Astrocyte (in vitro differentiated cells and primary cell): ENCODE results near the gene SARS2. TPM values are rescaled to one million over a fixed set of nuclear protein-coding genes. Genes with fewer than 3 reads are reported as not detected.

Experiments used
- DNase-seq: peaks from one replicate; pipeline ENCODE4 v3.0.0-alpha.2; 2010; ENCODE audit warnings: low read depth
- FAIRE-seq: peaks from 2 replicates; lab custom pipeline; 2011; peaks lifted over from hg19 to GRCh38; lab: Jason Lieb, UNC
- H2AFZ ChIP-seq: 2 replicates; pipeline ENCODE4 v1.6.0; 2012; ENCODE audit warnings: low read depth, low read length, inconsistent platforms
- H3K27ac ChIP-seq: 2 replicates; pipeline ENCODE4 v1.5.1; 2011; ENCODE audit warnings: low read depth, low read length, inconsistent platforms
- H3K27me3 ChIP-seq: 2 replicates; pipeline ENCODE4 v1.6.0; 2011; ENCODE audit warnings: low read length, inconsistent platforms; ENCODE audit not compliant: insufficient read depth
- H3K36me3 ChIP-seq: 2 replicates; pipeline ENCODE4 v1.5.1; 2011; ENCODE audit warnings: low read length, inconsistent platforms; ENCODE audit not compliant: insufficient read depth
- H3K4me1 ChIP-seq: 2 replicates; pipeline ENCODE4 v1.5.1; 2011; ENCODE audit warnings: low read length, inconsistent platforms; ENCODE audit not compliant: insufficient read depth
- H3K4me2 ChIP-seq: 2 replicates; pipeline ENCODE4 v1.6.0; 2012; ENCODE audit warnings: low read length, inconsistent platforms
- H3K4me3 ChIP-seq: 2 replicates; pipeline ENCODE4 v1.5.1; 2011; ENCODE audit warnings: low read depth, mild to moderate bottlenecking, low read length, inconsistent platforms; ENCODE audit not compliant: insufficient read depth
- H3K79me2 ChIP-seq: 2 replicates; pipeline ENCODE4 v1.6.0; 2012; ENCODE audit warnings: mild to moderate bottlenecking, low read length, inconsistent platforms; ENCODE audit not compliant: insufficient read depth
- H3K9ac ChIP-seq: 2 replicates; pipeline ENCODE4 v1.6.0; 2012; ENCODE audit warnings: mild to moderate bottlenecking, low read length, inconsistent platforms
- H3K9me3 ChIP-seq: 2 replicates; pipeline ENCODE4 v1.5.1; 2012; ENCODE audit warnings: low read depth, mild to moderate bottlenecking, low read length, inconsistent platforms; ENCODE audit not compliant: insufficient read depth
- H4K20me1 ChIP-seq: 2 replicates; pipeline ENCODE4 v1.6.0; 2012; ENCODE audit warnings: low read length, inconsistent platforms; ENCODE audit not compliant: insufficient read depth
- H3K27ac Mint-ChIP-seq: one replicate; pipeline ENCODE4 v1.8.0; 2021; ENCODE audit warnings: mild to moderate bottlenecking, mixed read lengths; ENCODE audit not compliant: unreplicated experiment
- H3K27me3 Mint-ChIP-seq: one replicate; pipeline ENCODE4 v1.8.0; 2021; ENCODE audit warnings: low read depth, mixed read lengths; ENCODE audit not compliant: unreplicated experiment
- H3K36me3 Mint-ChIP-seq: one replicate; pipeline ENCODE4 v1.8.0; 2021; ENCODE audit warnings: low read depth, mixed read lengths; ENCODE audit not compliant: unreplicated experiment
- H3K4me1 Mint-ChIP-seq: one replicate; pipeline ENCODE4 v1.8.0; 2021; ENCODE audit warnings: low read depth, mixed read lengths; ENCODE audit not compliant: unreplicated experiment
- H3K4me3 Mint-ChIP-seq: one replicate; pipeline ENCODE4 v1.8.0; 2021; ENCODE audit warnings: mild to moderate bottlenecking, moderate library complexity, mixed read lengths; ENCODE audit not compliant: unreplicated experiment
- H3K9me3 Mint-ChIP-seq: one replicate; pipeline ENCODE4 v1.8.0; 2021; ENCODE audit warnings: mild to moderate bottlenecking, mixed read lengths; ENCODE audit not compliant: unreplicated experiment
- CTCF ChIP-seq: IDR thresholded peaks from 2 replicates; pipeline ENCODE4 v1.5.1; 2011; ENCODE audit warnings: low read depth, mild to moderate bottlenecking, inconsistent platforms, low read length, moderate library complexity; ENCODE audit not compliant: insufficient read depth
- EZH2 ChIP-seq: IDR thresholded peaks from 2 replicates; pipeline ENCODE4 v1.6.1; 2012; ENCODE audit warnings: mild to moderate bottlenecking, low read length, inconsistent platforms; ENCODE audit not compliant: insufficient read depth
- total RNA-seq: library from RNA; stranded (reverse); gene quantifications from 2 replicates; pipeline ENCODE4 v1.2.1, GENCODE V29; 2021

SARS2 gene
- total RNA-seq, 1 donor from 2014 or later, result 24.8 TPM

- no peaks in the 10 kb centered on the region for H3K27me3 Mint-ChIP-seq
- Histone ChIP-seq H3K79me2 (peaks cover 36% of the 10 kb centered on the region), H4K20me1 (peaks cover 14% of the 10 kb centered on the region), H3K27ac (no peak overlapping the region), H3K4me2 (no peak overlapping the region), H3K9ac (no peak overlapping the region), H3K4me3 (no peak overlapping the region), H3K4me1 (peaks cover 3% of the 10 kb centered on the region), H2AFZ (no peak overlapping the region), H3K9me3 (no peaks in the 10 kb centered on the region), H3K27me3 (no peaks in the 10 kb centered on the region), H3K36me3 (no peaks in the 10 kb centered on the region)
- DNase-seq, result no peak
- peaks cover 1% of the 10 kb centered on the region for H3K9me3 Mint-ChIP-seq
- H3K4me1 Mint-ChIP-seq, result peaks cover 4% of the 10 kb centered on the region
- FAIRE-seq, result no peak
- H3K27ac Mint-ChIP-seq, result no peak overlapping the region
- TF ChIP-seq CTCF (no peak), EZH2 (no peak)
- H3K4me3 Mint-ChIP-seq, result no peak overlapping the region
- H3K36me3 Mint-ChIP-seq, result peaks cover 12% of the 10 kb centered on the region
Measured at GRCh38 chr19:38901683-38902082, 28.9 kb downstream of the SARS2 start.

GRCh38 chr19:38900743-38901190 lies 29.8 kb downstream of the SARS2 start:
- H3K27ac Mint-ChIP-seq, result peak overlapping the region; percentile 60
- Histone ChIP-seq H3K79me2 (peaks cover 36% of the 10 kb centered on the region), H3K4me3 (peak overlapping the region; percentile 86), H3K4me1 (peaks cover 3% of the 10 kb centered on the region), H4K20me1 (peaks cover 14% of the 10 kb centered on the region), H3K4me2 (peak overlapping the region; percentile 89), H3K36me3 (no peaks in the 10 kb centered on the region), H3K27me3 (no peaks in the 10 kb centered on the region), H3K9me3 (no peaks in the 10 kb centered on the region), H2AFZ (no peak overlapping the region), H3K9ac (peak overlapping the region; percentile 91), H3K27ac (peak overlapping the region; percentile 92)
- DNase-seq (no peak), FAIRE-seq (no peak)
- peaks cover 11% of the 10 kb centered on the region for H3K36me3 Mint-ChIP-seq
- H3K9me3 Mint-ChIP-seq, result peaks cover 1% of the 10 kb centered on the region
- peak overlapping the region; percentile 90 for H3K4me3 Mint-ChIP-seq
- no peaks in the 10 kb centered on the region for H3K27me3 Mint-ChIP-seq
- TF ChIP-seq EZH2 (no peak), CTCF (no peak)
- H3K4me1 Mint-ChIP-seq, result peaks cover 4% of the 10 kb centered on the region

- H3K27ac Mint-ChIP-seq, result peak overlapping the region; percentile 60
- H3K79me2 ChIP-seq, result peaks cover 36% of the 10 kb centered on the region
- H3K4me1 Mint-ChIP-seq, result peaks cover 4% of the 10 kb centered on the region
- H3K9me3 Mint-ChIP-seq, result peaks cover 1% of the 10 kb centered on the region
- H3K9me3 ChIP-seq, result no peaks in the 10 kb centered on the region
- no peaks in the 10 kb centered on the region for H3K27me3 Mint-ChIP-seq
- peak overlapping the region; percentile 86 for H3K4me3 ChIP-seq
- no peak for TF ChIP-seq CTCF
- no peak for TF ChIP-seq EZH2
- peak overlapping the region; percentile 89 for H3K4me2 ChIP-seq
- DNase-seq (no peak), FAIRE-seq (no peak)
- H3K9ac ChIP-seq, result peak overlapping the region; percentile 91
- H3K4me1 ChIP-seq, result peaks cover 3% of the 10 kb centered on the region
- no peaks in the 10 kb centered on the region for H3K27me3 ChIP-seq
- H3K4me3 Mint-ChIP-seq, result peak overlapping the region; percentile 90
- peaks cover 14% of the 10 kb centered on the region for H4K20me1 ChIP-seq
- H3K27ac ChIP-seq, result peak overlapping the region; percentile 92
- no peaks in the 10 kb centered on the region for H3K36me3 ChIP-seq
- H3K36me3 Mint-ChIP-seq, result peaks cover 8% of the 10 kb centered on the region
- H2AFZ ChIP-seq, result peak overlapping the region; percentile 79
Measured at GRCh38 chr19:38900202-38900629, 30.3 kb downstream of the SARS2 start.
